ENCODE measurements around the gene CTAGE9.

The CTAGE9 gene

DNA sequence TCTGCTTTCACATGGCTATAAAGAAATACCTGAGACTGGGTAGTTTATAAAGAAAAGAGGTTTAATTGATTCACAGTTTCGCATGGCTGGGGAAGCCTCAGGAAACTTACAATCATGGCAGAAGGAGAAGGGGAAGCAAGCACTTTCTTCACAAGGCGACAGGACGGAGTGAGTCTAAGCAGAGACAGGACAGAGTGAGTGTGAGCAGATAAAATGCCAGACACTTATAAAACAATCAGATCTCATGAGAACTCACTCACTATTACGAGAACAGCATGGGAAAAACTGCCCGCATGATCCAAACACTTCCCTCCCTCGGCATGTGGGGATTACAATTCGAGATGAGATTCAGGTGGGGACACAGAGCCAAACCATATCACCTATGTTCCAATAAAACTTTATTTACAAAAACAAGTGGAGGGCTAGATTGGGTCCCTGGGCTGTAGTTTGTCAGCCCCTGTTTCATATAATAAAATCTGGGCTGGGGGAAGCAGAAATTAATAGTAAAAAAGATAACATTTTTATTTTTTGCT lies 37.1 kb upstream of the CTAGE9 start:
- TF ChIP-seq, protein P1, sequence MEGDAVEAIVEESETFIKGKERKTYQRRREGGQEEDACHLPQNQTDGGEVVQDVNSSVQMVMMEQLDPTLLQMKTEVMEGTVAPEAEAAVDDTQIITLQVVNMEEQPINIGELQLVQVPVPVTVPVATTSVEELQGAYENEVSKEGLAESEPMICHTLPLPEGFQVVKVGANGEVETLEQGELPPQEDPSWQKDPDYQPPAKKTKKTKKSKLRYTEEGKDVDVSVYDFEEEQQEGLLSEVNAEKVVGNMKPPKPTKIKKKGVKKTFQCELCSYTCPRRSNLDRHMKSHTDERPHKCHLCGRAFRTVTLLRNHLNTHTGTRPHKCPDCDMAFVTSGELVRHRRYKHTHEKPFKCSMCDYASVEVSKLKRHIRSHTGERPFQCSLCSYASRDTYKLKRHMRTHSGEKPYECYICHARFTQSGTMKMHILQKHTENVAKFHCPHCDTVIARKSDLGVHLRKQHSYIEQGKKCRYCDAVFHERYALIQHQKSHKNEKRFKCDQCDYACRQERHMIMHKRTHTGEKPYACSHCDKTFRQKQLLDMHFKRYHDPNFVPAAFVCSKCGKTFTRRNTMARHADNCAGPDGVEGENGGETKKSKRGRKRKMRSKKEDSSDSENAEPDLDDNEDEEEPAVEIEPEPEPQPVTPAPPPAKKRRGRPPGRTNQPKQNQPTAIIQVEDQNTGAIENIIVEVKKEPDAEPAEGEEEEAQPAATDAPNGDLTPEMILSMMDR (IDR thresholded peaks at IDR 0.05; ENCODE audit: borderline replicate concordance, insufficient read depth, low read depth, low read length): no peak
- no peak overlapping the region for H3K4me3 ChIP-seq (ENCODE audit: low read depth, low read length)

DNA sequence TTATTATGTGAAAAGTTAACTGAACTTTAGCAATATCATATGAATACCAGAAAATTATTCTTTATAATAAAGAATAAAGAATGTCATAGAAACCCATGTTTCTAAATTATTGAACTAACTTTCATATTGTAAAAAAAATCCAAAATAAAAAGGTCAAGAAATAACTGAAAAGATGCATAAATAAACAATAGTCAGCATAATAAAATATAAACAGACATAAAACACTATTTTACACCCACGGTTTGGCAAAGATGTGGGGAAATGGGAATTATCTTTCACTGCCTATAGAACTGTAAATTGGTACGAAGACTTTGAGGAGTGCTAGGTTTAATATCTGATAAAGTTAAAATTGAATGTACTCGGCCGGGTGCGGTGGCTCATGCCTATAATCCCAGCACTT lies 34.7 kb upstream of the CTAGE9 start:
- TF ChIP-seq, protein P1 (IDR thresholded peaks at IDR 0.05; ENCODE audit: borderline replicate concordance, insufficient read depth, low read depth, low read length): no peak
- H3K4me3 ChIP-seq (ENCODE audit: low read depth, low read length): no peak overlapping the region

DNA sequence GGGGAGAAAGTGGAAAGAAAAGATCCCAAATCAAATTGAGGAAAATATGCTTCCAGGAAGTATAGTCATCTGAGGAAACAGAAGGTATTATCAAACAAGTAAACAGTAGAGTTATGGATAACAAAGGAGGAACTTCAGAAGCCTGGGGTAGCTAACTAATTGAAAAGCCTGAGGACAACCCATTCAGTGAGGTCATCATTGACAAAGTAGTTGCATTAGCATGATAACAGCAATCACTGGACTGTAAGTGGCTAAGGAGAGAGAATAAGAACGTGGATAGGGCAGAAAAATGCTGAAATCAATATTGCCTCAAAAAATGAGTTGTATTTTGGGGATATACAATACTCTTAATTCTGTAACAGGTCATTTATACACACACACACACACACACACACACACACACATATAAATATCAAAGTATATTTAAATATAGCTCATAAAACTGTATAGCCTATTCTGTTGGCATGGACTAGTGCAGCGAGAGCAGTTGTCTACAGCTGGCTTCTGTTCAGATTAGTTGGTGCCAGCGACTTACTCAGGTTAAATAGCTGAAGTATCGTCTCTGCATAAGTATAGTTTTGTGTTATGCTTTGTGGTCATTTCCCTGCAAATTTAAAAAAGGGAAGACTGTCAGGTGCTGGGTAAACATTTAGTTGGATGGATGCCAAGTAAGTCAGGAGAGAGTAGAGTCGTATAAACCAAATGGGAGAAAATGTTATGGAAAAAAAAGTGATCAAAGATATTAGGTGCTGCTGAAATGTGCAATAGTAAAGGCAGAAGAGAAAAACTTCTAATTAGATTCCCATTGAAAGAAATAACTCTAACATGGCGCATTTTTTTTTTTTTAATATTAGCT lies 33.8 kb upstream of the CTAGE9 start:
- TF ChIP-seq, protein P1 (IDR thresholded peaks at IDR 0.05; ENCODE audit: borderline replicate concordance, insufficient read depth, low read depth, low read length): no peak
- no peak overlapping the region for H3K4me3 ChIP-seq (ENCODE audit: low read depth, low read length)

DNA sequence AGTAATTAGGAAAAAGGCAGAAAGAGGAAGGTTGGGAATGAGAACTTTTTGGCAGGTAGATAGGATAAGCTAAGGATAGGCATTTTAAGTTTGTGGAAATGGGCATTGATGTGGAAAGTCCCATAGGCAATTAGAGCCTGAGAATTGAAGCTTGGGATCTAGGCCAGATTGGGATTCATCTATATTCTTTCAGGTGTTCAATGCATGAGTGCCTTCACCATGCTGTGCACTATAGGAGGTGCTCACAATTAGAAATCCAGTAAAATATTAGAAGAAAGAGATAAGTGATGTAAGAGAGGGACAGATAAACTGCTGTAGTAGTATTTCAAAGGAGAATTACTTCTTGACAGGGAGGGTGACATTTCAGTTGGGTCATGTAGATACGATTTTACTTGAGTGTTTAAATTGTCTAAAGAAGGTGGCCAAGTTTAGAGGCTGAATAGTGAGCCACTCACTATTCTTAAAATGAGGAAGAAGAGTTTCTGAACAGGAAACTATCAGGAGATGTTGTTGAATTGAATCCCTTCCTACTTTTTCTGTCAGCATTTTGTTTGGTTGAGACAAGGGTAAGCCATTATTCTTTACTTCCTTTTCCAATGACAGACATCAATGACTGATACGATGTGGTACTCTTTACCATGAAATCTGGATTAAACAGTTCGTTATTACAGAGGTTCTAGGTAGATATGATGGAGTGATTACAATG lies 31.0 kb upstream of the CTAGE9 start:
- H3K4me3 ChIP-seq (ENCODE audit: low read depth, low read length): no peak overlapping the region
- TF ChIP-seq, protein P1 (IDR thresholded peaks at IDR 0.05; ENCODE audit: borderline replicate concordance, insufficient read depth, low read depth, low read length): no peak

DNA sequence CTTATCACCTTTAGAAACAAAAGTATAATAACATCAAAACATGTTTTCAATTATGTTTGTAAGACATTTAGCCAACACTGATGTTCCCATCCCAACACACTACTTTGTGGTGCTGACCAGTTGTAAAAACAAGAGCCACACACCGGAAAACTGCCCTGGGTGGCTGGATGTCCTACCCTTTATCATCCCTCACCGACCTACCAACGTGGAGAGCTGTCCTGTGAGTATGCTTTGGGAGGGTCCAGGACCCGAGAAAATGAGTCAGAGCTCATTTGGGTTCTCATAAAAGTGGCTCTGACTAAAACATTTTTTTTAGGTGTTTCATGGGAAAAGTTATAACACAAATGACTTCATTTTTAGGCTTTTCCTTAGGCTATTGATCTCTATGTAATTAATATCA lies 29.3 kb upstream of the CTAGE9 start:
- TF ChIP-seq, protein P1 (IDR thresholded peaks at IDR 0.05; ENCODE audit: borderline replicate concordance, insufficient read depth, low read depth, low read length): no peak
- no peak overlapping the region for H3K4me3 ChIP-seq (ENCODE audit: low read depth, low read length)

DNA sequence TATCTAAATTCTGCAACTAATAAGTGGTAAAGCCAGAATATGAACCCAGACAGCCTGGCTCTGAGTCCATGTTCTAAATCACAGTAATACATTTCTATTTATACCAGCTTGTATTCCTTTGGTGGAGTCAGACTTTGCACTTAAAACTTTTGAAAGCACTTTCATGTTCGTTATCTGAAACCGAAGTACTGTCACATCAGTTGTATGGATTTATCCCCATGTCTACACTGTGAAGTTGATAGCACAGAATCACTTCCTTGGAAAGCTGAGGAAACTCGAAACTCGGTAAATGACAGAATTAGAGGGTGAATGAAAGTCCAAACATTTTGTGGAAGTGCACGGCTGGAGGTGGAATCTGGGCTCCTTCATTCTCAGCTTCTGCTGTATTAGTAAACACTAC lies 28.3 kb upstream of the CTAGE9 start:
- no peak overlapping the region for H3K4me3 ChIP-seq (ENCODE audit: low read depth, low read length)
- TF ChIP-seq, protein P1 (IDR thresholded peaks at IDR 0.05; ENCODE audit: borderline replicate concordance, insufficient read depth, low read depth, low read length): no peak
